HG03575 (cell line): ENCODE measurements around the gene PIK3IP1.
"Not testable (repeated sequence)": the region's sequence is repeated elsewhere in the genome, so short reads cannot be mapped to it uniquely, and the experiment has no call there.

ENCODE experiments used
- ATAC-seq: cut with Tn5 transposase; IDR thresholded peaks from one replicate; pipeline ENCODE4 v1.9.1; 2021; ENCODE audit not compliant: unreplicated experiment, insufficient number of reproducible peaks, low FRiP score; ENCODE audit errors: extremely low read depth

PIK3IP1 gene

DNA sequence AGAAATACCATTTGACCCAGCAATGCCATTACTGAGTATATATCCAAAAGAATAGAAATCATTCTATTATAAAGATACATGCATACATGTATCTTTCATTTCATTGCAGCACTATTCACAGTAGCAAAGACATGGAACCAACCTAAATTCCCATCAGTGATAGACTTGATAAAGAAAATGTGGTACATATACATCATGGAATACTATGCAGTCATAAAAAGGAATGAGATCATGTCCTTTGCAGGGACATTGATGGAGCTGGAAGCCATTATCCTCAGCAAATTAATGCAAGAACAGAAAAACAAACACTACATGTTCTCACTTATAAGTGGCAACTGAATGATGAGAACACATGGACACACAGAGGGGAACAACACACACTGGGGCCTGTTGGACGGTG lies 21.9 kb upstream of the PIK3IP1 start:
- ATAC-seq: not testable (repeated sequence)

DNA sequence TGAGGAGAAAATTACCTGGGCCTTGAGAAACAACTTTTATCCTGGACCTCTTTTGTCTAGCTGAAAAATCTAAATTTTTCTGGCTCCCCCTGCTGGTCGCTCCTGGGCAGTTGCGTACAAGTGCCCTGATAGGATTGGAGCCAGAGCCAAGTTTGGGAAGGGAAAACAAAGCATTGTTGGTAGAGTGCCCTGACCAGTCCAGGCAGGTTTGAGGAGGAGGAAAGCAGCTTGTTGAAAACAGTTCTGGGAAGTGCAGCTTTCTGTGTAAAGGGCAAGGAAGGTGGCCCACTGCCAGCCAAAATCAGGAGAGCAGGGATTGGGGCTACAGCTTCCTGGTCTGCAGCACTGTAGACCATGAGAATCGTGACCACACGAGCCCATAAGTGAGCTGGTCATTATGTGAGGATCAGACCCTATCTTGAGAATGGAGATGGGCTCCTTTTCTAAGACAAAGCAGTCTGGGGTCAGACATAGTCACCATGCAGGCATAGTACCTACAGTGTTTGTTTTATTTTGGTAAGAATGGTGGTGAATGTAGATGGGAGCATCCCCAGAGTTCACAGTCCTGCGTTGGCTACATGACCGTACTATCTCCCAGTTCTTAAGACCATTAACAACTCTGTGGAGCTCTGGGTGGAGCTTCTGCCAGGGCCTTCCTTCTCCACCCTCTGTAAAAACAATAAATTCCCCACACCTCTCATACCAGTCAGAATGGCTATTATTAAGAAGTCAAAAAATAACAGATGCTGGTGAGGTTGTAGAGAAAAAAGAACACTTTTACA lies 21.3 kb upstream of the PIK3IP1 start:
- no peak for ATAC-seq

DNA sequence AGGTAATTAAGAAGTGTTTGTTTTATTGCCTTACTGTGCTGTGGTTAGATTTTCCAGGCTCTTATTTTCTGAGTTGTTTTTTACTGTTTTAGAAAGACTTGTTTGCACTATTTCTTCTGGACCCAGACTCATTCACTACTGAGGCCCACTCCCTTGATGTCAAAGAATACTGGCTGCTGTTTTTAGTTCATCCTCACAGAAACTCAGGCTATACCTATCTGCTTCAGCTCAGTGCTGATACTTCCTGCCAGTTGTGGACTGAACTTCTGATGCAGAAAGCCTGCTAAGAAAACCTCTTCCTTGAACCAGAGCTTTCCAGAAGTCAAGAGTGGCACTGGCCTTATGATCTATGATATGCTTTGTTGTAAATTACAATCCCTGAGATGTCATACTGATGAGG lies 15.9 kb upstream of the PIK3IP1 start:
- no peak for ATAC-seq

DNA sequence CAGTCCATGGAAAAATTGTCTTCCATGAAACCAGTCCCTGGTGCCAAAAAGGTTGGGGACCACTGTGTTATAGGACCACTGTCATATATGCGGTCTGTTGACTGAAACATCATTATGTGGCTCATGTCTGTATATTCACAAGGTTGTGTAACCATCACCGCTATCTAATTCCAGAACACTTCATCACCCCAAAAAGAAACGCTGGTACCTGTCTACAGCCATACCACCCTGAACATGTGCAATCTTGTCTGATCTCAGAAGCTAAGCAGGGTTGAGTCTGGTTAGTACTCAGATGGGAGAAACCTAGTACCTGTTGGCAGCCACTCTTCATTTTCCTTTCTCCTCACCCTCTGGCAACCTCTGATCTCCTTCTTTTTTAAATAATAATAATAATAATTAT lies 12.9 kb upstream of the PIK3IP1 start:
- ATAC-seq: no peak

DNA sequence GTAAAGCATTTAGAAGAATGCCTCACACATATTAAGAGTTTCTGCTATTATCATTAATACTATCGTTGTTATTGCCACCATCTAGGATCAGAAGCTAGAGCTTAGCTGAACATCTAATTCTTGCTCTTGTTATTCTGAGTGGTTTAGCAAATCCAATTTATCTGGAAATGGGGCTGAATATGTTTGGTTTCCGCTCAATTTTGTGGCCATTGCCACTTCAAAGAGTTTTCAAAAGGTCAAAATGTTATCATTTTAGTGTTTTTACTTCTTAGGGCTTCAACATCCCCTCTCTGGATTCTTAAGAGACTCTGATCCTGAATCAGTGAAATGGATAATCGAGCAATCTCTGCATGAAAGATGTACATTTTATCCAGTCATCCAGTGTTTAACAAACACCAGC lies 10.2 kb upstream of the PIK3IP1 start:
- no peak for ATAC-seq

DNA sequence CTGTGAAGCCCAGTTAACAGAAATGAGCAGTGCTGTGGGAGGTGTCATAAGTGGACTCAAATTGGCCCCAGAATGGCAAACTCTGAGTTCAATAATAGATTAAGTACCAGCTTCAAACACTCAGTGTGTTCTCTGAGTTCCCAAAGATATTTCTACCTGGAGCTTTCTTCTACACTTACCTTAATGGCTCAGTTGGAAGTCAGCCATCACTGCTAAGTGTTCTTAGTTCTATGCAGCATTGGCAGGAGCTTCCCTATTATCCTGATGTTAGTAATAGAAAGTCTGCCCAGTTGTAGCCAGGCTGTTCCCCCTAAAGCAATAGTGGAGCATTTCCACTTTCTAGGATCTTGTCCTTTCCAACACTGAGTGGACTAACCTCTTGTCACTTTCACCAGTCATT lies 9.7 kb upstream of the PIK3IP1 start:
- no peak for ATAC-seq

DNA sequence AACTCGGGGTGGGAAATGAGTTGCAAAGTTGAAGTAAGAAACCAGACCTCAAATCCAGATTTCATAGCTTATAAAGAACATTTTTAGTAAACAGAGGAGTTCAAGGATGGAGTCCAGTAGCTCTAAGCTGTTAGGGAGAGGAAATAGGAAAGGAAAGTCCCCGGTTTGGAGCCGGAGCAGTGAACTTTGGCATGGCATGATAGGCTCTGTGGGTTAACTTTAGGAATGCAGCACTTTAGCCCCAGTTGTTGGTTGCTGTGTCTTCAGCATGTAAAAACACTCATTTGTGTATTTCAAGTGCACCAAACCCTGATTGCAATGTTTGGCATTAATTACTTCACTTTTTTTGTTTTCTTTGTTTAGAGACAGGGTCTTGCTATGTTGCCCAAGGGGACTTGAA lies 8.6 kb upstream of the PIK3IP1 start:
- no peak for ATAC-seq

DNA sequence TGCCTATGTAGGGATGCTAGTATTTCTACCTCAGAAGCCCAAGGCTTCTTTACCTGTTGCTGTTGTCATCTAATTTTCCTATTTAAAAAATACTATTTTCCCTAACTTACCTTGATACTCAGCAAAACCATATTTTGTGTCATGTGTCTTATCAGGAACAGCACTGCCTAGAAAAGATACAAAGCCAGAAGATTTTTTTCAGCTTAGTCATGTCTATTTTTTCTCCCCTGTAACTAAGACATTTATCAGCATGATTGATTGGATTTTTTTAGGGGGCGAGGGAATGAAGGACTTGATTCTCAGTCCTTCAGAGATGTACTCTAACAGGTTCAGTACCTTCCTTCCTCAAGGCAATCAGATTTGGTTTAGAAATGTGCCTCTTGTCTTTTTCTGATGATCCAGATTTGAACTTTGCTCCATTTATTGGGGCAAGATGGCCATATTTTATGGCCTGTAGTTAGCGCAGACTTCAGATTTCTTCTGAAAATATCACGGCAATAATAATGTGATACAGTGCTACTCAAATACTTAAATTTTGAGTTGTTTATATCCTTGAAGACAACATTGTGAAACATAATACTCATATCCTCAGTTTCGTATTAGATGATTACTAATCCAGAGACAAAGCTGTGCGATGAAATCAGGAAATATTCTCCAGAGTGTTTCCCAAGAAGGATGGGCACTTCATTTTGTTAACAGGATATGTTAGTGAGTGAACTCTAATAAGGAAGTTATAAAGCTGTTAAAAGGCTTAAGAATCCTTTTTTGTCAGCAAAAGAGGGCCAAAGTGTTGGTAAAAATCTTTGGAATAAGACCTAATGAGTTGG lies 3.8 kb upstream of the PIK3IP1 start:
- no peak for ATAC-seq

DNA sequence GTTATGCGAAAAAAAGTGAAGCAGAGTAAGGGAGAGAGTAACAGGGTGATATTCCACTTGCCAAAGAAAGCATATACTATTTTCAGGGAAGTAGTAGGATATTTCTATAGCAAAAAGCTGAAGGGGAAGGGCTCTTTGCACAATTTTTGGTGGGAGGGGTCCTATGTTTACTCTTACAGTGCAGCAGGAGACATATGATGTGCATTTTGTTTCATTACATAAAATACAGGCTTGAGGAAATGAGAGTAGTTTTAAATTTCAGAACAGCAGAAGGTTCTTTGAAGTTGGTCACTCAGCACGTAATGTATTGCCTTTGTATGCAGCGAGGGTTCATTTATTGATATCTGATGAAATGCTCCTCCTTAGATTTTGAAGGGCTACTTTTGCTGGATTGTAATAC lies 3.1 kb upstream of the PIK3IP1 start:
- ATAC-seq: no peak

DNA sequence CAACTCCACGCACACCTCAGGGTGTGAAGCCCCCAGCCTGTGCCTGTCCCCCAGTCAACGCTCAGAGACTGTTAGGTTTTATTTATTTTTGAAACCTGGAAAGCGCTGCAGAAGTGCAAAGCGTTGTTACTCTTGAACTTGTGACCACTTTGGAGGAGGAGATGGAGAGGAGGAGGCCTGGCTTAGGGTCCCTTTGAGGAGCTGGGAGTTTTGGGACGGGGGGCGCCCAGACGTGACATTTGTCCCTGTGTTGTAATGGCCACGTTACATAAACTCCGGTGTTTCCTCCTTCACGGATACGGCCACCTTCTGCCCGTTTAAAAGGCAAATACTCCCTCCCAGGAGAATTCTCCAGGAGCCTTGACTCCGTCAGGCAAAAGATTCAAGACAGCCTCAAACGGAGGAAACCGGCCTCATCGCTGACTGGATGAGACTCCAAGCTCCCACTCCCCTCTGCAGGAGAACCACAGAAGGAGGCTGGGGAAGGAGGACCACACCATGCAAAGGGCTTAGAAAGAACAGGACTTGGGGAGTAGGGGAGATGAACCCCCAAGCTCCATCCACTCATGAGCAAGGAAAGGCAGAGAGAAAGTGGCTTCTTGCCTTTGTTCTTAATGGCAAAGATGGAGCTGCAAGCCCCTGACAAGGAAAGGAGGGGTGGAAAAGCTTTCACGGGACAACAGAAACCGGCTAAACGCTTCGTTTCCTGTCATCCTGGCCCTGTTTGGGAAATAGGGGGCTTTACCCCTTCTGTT lies 630 bp downstream of the PIK3IP1 start:
- no peak for ATAC-seq

DNA sequence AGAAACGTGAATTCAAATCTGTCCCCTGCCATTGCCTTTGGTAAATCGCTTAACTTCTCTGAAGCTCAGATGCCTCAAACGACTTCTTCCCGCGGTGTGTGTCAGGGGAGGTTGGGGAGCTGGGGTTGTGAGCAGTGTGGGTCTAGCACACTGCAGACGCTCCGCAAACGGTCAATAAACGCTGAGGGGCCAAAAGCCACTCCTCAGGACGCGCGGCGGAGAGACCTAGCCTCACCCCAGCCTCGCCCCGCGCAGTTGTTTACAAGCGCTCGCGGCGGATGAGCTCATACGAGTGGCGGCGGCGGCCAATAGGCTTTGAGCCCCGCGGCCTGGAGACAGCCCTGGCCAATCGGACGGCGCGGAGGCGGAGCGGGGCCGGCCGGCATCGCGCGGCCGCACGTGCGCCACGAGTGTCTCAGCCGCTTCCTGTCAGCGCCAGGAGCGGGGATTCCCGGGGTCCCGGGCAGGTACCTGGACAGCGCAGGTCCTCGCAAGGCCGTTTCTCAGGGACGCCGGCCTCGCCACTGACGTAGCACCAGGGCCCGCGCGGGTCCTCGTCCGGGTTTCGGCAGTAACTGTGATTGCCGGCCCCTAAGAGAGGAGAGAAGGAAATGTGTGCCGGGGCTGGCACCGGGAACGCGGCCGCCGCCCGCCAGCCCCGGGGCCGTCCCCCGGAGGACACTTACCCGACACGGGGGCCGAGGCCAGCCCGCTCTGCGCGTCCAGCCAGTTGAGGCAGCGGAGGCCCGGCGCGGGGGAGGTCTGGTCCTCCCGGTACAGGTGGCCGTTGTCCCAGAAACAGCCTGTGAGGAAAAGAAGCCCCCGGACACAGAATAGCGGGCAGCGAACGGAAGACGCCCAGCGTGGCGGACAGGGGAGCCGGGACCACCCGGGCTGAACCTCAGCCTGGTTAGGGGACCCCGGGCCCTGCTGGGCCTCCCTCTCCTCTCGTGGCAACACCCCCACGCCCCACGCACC lies 1.5 kb downstream of the PIK3IP1 start:
- ATAC-seq: no peak

DNA sequence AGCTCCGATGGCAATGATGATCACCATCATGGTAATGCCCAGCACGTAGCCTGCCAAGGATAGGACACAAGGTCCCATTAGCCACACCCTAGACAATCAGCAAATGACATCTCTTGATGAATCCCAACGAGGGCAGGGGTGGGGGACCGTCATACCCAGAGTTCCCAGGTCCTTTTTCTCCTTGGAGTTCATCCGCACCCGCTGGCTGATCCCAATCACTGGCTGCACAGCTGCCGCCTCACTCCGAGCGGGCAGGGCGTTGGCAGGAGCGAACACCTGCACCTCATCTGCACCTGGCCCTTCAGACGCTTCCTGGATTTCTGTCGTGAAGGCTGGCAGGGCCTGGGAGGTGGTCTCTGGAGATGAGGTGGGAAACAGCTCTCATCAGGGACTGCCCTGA lies 2.9 kb downstream of the PIK3IP1 start:
- ATAC-seq: no peak

DNA sequence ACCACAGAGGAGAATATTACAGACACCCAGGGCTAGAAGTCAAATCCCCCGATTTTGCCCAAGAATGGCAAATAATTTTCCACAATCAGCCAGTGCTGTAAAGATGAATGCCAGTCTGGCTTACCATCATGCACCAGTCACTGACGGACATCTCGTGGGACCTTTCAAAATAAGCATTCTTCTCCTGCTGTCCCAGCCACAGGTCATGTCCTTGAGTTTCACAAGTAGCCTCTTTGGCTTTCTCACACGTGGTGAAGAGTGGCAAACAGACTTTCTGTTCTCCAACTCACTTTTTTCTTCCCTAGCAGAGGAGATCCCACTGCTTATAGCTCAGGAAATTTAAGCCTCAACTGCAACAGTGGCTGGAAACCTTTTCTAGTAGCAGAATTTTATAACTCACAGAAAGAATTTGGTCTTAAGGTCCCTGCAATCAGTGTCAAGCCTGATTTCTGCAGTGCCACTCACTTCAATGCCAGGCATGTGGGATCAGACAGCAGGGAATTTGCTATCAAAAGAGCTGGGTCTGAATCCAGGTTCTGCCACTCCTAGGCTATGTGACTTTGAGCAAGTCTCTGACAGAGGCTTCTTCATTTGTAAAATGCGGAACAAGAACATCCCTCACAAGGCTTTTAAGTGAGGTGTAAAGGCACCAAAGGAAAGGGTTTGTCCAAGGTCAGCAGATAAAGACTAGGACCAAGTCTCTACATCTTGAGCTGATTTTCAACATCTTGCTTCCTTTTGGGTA lies 3.6 kb downstream of the PIK3IP1 start:
- ATAC-seq: no peak

DNA sequence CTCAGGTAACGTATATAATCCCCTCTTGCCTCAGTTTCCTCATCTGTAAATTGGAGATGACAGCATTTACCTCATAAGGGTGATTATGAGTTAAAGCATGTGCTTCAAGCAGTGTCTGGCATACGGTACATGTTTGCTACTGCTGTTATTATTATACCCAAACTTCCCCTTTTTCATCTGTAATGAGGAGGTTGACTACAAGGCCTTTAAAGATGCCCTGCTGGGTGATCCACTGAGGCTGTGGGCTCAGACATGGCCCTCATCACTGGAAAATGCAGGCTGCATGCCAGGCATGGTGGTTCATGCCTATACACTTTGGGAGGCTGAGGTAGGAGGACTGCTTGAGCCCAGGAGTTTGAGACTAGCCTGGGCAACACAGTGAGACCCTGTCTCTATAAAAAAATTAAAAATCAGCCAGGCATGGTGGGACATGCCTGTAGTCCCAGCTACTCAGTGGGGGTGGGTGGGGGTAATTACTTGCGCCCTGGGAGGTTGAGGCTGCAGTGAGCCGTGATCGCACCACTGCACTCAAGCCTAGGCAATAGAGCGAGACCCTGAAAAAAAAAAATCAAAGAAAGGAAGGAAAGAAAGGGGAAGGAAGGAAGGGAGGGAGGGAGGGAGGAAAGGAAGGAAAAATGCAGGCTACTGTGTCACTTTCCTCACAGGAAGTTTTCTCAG lies 4.3 kb downstream of the PIK3IP1 start:
- no peak for ATAC-seq

DNA sequence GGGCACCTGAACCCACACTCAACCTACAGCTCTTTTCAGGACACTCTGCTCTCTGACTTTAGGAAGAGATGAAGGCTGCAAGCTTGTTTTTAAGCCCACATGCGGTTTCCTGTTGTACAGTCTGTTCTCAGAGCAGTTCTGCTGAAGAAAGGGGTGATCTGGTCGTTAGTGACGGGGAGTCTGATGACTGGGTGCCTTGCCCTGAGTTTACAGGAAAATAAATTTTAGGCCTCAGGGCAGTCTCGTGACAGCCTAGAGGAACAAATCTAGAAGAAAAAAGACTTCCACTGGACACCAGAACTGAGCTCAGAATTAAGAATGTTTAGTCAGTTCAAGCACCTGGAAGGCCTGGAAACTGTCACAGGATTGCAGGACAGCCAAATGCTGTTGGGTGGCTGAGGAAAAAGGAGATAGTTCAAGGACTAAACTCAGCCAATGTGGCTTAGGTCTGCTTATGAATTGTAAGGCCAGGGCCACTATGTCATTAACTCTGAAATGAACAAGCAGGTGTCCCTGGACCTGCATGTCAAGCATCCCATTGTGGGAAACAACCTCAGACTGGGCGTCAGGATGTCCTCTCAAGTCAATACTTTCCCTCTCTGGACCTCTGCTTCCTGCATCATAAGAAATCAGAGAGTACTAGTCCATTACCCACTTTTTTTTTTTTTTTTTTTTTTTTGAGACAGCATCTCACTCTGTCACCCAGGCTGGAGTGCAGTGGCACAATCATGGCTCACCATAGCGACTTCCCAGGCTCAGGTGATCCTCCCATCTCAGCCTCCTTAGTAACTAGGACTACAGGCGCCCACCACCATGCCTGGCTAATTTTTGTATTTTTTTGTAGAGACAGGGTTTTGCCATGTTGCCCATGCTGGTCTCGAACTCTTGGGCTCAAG lies 5.7 kb downstream of the PIK3IP1 start:
- ATAC-seq: no peak

DNA sequence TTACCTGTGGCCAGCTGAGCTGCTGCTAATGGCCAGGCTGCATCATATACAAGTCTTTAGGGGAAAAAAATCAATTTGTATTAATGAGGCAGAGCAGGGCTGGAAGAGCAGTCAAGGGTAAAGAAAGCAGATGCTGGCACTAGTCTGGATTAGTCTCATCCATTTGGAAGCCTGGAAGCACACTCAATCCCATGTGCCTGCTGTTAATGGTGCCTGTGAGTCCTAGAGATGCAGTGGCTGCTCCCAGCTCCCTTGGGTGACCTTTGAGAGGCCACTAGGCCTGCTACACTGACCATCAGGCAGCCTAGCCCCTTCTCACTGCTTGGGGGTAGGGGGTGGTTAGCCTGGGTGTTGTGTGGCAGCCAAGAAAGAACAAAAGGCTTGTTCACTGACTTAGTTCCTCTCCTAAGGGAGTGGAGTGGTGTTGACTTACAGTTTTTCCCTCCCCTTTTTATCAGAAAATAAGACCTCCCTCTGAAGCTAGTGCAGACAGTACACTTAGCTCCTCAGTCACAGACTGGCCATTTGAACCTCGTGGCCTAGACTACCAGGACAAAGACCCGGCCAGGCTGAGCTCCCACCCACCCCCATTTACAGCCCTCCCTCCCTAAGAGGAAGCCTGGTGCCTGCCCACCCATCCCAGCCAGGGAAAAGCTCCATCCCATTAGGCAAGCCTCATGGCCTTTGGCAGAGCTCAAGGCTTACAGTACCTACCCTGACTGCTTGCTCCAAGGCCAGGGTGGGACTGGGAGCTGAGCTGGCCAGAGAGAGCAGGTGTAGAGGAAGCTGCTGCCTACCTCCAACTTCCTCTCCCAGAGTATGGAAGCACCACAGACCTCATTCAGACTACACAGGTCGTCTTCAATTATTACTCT lies 7.8 kb downstream of the PIK3IP1 start:
- no peak for ATAC-seq
